ENCODE measurements around the gene CCDC177.

GRCh38 chr14:69561893-69562292, 12.8 kb downstream of the CCDC177 start:
- TF ChIP-seq NEUROD1 (IDR thresholded peaks at IDR 0.05; ENCODE audit: borderline replicate concordance, low read depth, low read length, partially characterized antibody): no peak
- TF ChIP-seq, protein P1, sequence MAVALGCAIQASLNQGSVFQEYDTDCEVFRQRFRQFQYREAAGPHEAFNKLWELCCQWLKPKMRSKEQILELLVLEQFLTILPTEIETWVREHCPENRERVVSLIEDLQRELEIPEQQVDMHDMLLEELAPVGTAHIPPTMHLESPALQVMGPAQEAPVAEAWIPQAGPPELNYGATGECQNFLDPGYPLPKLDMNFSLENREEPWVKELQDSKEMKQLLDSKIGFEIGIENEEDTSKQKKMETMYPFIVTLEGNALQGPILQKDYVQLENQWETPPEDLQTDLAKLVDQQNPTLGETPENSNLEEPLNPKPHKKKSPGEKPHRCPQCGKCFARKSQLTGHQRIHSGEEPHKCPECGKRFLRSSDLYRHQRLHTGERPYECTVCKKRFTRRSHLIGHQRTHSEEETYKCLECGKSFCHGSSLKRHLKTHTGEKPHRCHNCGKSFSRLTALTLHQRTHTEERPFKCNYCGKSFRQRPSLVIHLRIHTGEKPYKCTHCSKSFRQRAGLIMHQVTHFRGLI (CRISPR knock-in tag; IDR thresholded peaks at IDR 0.05): no peak
- TF ChIP-seq, protein P2, sequence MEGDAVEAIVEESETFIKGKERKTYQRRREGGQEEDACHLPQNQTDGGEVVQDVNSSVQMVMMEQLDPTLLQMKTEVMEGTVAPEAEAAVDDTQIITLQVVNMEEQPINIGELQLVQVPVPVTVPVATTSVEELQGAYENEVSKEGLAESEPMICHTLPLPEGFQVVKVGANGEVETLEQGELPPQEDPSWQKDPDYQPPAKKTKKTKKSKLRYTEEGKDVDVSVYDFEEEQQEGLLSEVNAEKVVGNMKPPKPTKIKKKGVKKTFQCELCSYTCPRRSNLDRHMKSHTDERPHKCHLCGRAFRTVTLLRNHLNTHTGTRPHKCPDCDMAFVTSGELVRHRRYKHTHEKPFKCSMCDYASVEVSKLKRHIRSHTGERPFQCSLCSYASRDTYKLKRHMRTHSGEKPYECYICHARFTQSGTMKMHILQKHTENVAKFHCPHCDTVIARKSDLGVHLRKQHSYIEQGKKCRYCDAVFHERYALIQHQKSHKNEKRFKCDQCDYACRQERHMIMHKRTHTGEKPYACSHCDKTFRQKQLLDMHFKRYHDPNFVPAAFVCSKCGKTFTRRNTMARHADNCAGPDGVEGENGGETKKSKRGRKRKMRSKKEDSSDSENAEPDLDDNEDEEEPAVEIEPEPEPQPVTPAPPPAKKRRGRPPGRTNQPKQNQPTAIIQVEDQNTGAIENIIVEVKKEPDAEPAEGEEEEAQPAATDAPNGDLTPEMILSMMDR (IDR thresholded peaks at IDR 0.05 in 2 of 3, conservative IDR thresholded peaks at IDR 0.05 in 1 of 3; ENCODE audit: insufficient read depth in 2 of 3, low read depth in 1 of 3, low read length in 3 of 3): no peak
- no peak for TF ChIP-seq YY1 (IDR thresholded peaks at IDR 0.05; ENCODE audit: borderline replicate concordance in 1 of 3, control insufficient read depth in 1 of 3, extremely low read depth in 1 of 3, insufficient read depth in 3 of 3, insufficient read length in 1 of 3, insufficient replicate concordance in 2 of 3, low read depth in 1 of 3, low read length in 2 of 3)
- no peak for TF ChIP-seq NRF1 (conservative IDR thresholded peaks at IDR 0.05 in 1 of 2, IDR thresholded peaks at IDR 0.05 in 1 of 2)
- TF ChIP-seq HNRNPUL1 (IDR thresholded peaks at IDR 0.05; ENCODE audit: low read length): no peak
- TF ChIP-seq FOXM1 (IDR thresholded peaks at IDR 0.05; ENCODE audit: low read depth): no peak
- TF ChIP-seq FOXM1 (CRISPR knock-in tag; IDR thresholded peaks at IDR 0.05; ENCODE audit: low read depth): no peak
- TF ChIP-seq RFX5 (IDR thresholded peaks at IDR 0.05; ENCODE audit: low read depth, low read length): no peak
- TF ChIP-seq POLR2A (conservative IDR thresholded peaks at IDR 0.05): no peak
- no peak for TF ChIP-seq ZNF444 (CRISPR knock-in tag; IDR thresholded peaks at IDR 0.05)
- TF ChIP-seq GABPA (tag; conservative IDR thresholded peaks at IDR 0.05; ENCODE audit: low read depth): no peak
- TF ChIP-seq ELF4 (CRISPR knock-in tag; IDR thresholded peaks at IDR 0.05): no peak
- no peak for TF ChIP-seq STAT5B (CRISPR knock-in tag; IDR thresholded peaks at IDR 0.05)
